Activated T-helper 1 cell treated with anti-CD3 and anti-CD28 coated beads, Interleukin-12 subunit alpha, Interleukin-12 subunit beta, Interleukin-2, Interleukin-4 antibody, amounts not matched to agents 30 ng/mL and 10 ng/mL and 1 ng/mL, durations not matched to agents 14 hours and 24 hours and 36 hours (primary cell): ENCODE measurements around the gene LUZP1. TPM values are rescaled to one million over a fixed set of nuclear protein-coding genes. Genes with fewer than 3 reads are reported as not detected.
"Not testable (repeated sequence)": the region's sequence is repeated elsewhere in the genome, so short reads cannot be mapped to it uniquely, and the experiment has no call there.

Experiments used
- DNase-seq: peaks from one replicate; pipeline ENCODE4 v3.0.0; 2021; ENCODE audit warnings: low spot score
- H3K27ac Mint-ChIP-seq: one replicate; pipeline ENCODE4 v1.8.0; 2021; ENCODE audit warnings: mild to moderate bottlenecking, mixed read lengths
- H3K27me3 Mint-ChIP-seq: one replicate; pipeline ENCODE4 v1.8.0; 2022; ENCODE audit warnings: mild to moderate bottlenecking, moderate library complexity, mixed read lengths; ENCODE audit not compliant: insufficient read depth
- H3K36me3 Mint-ChIP-seq: one replicate; pipeline ENCODE4 v1.8.0; 2021; ENCODE audit warnings: low read depth, mixed read lengths
- H3K4me1 Mint-ChIP-seq: one replicate; pipeline ENCODE4 v1.8.0; 2021; ENCODE audit warnings: low read depth, mixed read lengths
- H3K4me3 Mint-ChIP-seq: one replicate; pipeline ENCODE4 v1.8.0; 2021; ENCODE audit warnings: mild to moderate bottlenecking, moderate library complexity, mixed read lengths
- H3K9me3 Mint-ChIP-seq: one replicate; pipeline ENCODE4 v1.8.0; 2021; ENCODE audit warnings: mixed read lengths
- intact Hi-C: fragments of 100-400 bp; cut with micrococcal nuclease; formaldehyde crosslinking; loops from one replicate; pipeline ENCODE4 v1.15.1; 2024
- total RNA-seq: library from RNA; stranded (reverse); gene quantifications from 2 replicates; pipeline ENCODE4 v1.2.3, GENCODE V29; 2022

LUZP1 gene
- total RNA-seq = 23.3 and 27.7 TPM in 2 replicates

- H3K27ac Mint-ChIP-seq = peak within 1 kb of the TSS; percentile 93
- H3K36me3 Mint-ChIP-seq = peaks cover 8% of the 10 kb centered on the region
- no peaks in the 10 kb centered on the region for H3K9me3 Mint-ChIP-seq
- H3K4me3 Mint-ChIP-seq = peak within 1 kb of the TSS; percentile 99
- peaks cover 25% of the 10 kb centered on the region for H3K4me1 Mint-ChIP-seq
- no peaks in the 10 kb centered on the region for H3K27me3 Mint-ChIP-seq
- intact Hi-C loops = loop anchor here (1.0 kb wide), 5 partner anchors 9 to 175 kb away; no protein-coding TSS in a partner anchor
- DNase-seq = peak; percentile 82
These were observed at the start of gene LUZP1 for GRCh38 chr1:23168445-23169194. Gene LUZP1, minus strand, starts transcription at chr1:23168856.

GRCh38 chr1:23217421-23218115, 48.9 kb upstream of the LUZP1 start, which contains the start of gene HTR1D:
Gene HTR1D, minus strand, starts transcription at chr1:23217502. Its CDS starts 23,283 bp downstream, at chr1:23194219.
- no peak for DNase-seq
- peaks cover 65% of the 10 kb centered on the region for H3K27me3 Mint-ChIP-seq
- H3K4me3 Mint-ChIP-seq = peak within 1 kb of the TSS; percentile 19
- H3K27ac Mint-ChIP-seq = no peak within 1 kb of the TSS
- intact Hi-C loops = loop anchor here (10.0 kb wide), 1 partner anchor 177 kb away; no protein-coding TSS in a partner anchor
- H3K36me3 Mint-ChIP-seq = no peaks in the 10 kb centered on the region
- H3K4me1 Mint-ChIP-seq = no peaks in the 10 kb centered on the region
- no peaks in the 10 kb centered on the region for H3K9me3 Mint-ChIP-seq

DNA sequence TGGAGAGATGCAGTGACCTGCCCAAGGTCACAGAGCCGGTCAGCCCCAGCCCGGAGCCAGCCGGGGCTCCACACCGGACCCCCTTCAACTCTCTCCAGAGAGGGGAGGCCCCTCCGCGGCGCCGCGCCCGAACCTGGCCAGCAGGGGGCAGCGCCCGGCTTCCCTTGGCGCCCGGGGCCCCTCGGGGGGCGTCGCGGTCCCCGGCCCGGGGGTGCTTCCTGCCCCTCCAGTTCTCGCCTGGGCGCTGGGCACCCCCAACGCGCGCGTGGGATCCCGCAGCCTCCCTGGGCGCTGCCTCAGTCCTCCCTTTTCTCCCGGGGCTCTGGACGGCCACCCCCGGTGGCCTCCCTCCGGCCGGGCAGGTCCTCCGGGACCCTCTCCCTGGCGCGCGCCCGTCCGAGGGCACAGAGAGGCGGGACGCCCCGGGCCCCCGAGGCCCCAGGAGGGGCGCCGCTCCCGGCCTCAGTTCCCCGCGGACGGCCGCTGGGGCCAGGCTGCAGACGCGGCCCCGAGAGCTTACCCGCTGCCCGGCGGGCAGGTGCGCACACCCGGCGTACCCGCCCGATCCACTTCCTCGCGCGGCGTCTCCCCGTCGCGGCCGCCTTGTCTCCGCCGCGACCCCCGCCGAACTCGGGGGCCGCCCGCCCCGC, 48.2 kb upstream of the LUZP1 start:
- no peaks in the 10 kb centered on the region for H3K36me3 Mint-ChIP-seq
- H3K27ac Mint-ChIP-seq = no peak overlapping the region
- intact Hi-C loops = loop anchor here (10.0 kb wide), 1 partner anchor 178 kb away; no protein-coding TSS in a partner anchor
- DNase-seq = no peak
- no peak overlapping the region for H3K4me3 Mint-ChIP-seq
- no peaks in the 10 kb centered on the region for H3K9me3 Mint-ChIP-seq
- H3K4me1 Mint-ChIP-seq = no peaks in the 10 kb centered on the region
- H3K27me3 Mint-ChIP-seq = peaks cover 71% of the 10 kb centered on the region

GRCh38 chr1:23215751-23216449, 47.2 kb upstream of the LUZP1 start:
- H3K9me3 Mint-ChIP-seq = no peaks in the 10 kb centered on the region

DNA sequence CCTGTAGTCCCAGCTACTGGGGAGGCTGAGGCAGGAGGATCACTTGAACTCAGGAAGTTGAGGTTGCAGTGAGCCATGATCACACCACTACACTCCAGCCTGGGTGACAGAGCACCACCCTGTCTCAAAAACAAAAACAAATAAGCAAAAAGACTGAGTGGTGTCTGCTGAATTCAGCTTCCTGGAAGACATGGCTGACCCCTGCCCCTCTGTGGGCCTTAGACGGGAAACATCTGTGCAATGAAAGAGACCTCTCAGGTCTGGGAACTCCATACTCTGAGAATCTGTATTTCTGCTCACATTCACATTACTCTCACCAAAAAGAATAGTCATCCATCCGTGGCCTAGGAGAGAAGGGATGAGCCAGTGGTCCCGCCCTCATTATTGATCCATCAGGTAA, 46.6 kb upstream of the LUZP1 start:
- intact Hi-C loops = loop anchor here (10.0 kb wide), 1 partner anchor 180 kb away; no protein-coding TSS in a partner anchor
- no peaks in the 10 kb centered on the region for H3K4me1 Mint-ChIP-seq
- H3K36me3 Mint-ChIP-seq = no peaks in the 10 kb centered on the region
- H3K4me3 Mint-ChIP-seq = no peak overlapping the region
- no peak overlapping the region for H3K27ac Mint-ChIP-seq
- DNase-seq = no peak
- peaks cover 65% of the 10 kb centered on the region for H3K27me3 Mint-ChIP-seq
- H3K9me3 Mint-ChIP-seq = no peaks in the 10 kb centered on the region

More at GRCh38 chr1:23215751-23216449, 47.2 kb upstream of the LUZP1 start:
- Mint-ChIP-seq H3K4me3 (peak overlapping the region; percentile 19), H3K36me3 (no peaks in the 10 kb centered on the region), H3K4me1 (no peaks in the 10 kb centered on the region), H3K27me3 (peaks cover 65% of the 10 kb centered on the region), H3K27ac (no peak overlapping the region)
- intact Hi-C loops = loop anchor here (10.0 kb wide), 1 partner anchor 179 kb away; no protein-coding TSS in a partner anchor
- no peak for DNase-seq

DNA sequence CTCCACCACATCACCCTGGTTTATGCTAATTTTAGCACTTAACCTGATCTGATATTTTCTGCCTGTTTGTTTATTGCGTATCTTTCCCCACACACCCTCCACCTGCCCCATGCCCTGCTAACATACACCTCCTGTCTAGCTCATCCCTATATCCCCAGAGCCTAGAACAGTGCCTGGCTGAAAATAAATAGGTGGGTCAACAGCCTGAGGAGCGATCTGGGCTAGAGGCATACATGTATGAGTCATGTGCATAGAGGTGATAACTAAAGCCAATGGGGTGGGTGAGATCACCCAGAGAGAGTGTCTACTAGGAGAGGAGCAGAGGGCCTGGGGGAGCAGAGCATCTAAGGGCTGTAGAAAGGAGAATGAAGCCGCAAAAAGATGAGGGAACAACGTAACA, 46.0 kb upstream of the LUZP1 start:
- H3K27ac Mint-ChIP-seq = no peak overlapping the region
- no peaks in the 10 kb centered on the region for H3K9me3 Mint-ChIP-seq
- H3K27me3 Mint-ChIP-seq = peaks cover 64% of the 10 kb centered on the region
- DNase-seq = no peak
- intact Hi-C loops = loop anchor here (10.0 kb wide), 1 partner anchor 180 kb away; no protein-coding TSS in a partner anchor
- H3K4me3 Mint-ChIP-seq = no peak overlapping the region
- H3K36me3 Mint-ChIP-seq = no peaks in the 10 kb centered on the region
- H3K4me1 Mint-ChIP-seq = no peaks in the 10 kb centered on the region

- H3K36me3 Mint-ChIP-seq = no peaks in the 10 kb centered on the region
- no peak for DNase-seq
- H3K27ac Mint-ChIP-seq = no peak overlapping the region
- H3K9me3 Mint-ChIP-seq = no peaks in the 10 kb centered on the region
- H3K4me3 Mint-ChIP-seq = no peak overlapping the region
- intact Hi-C loops = loop anchor here (10.0 kb wide), 1 partner anchor 183 kb away; no protein-coding TSS in a partner anchor
- H3K4me1 Mint-ChIP-seq = no peaks in the 10 kb centered on the region
- H3K27me3 Mint-ChIP-seq = peaks cover 43% of the 10 kb centered on the region
These were observed 43.3 kb upstream of the LUZP1 start for GRCh38 chr1:23211955-23212354.

DNA sequence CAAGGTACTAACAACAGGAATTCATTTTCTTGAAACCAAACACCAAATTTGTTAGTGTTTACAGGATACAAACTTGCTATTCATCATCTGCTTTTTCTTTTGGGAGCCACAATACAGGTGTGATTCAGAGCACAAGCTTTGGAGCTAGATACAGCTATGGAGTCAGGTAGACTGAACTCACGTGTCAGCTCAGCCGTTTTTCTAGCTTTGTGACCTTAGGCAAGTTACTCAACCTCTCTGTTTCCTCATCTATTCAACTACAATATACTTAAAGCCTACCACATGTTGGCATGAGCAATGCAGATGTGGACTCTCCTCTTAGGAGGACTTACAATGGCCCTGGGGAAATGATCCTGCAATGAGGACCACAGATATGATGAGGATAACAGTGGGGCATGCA, 42.3 kb upstream of the LUZP1 start:
- no peaks in the 10 kb centered on the region for H3K4me1 Mint-ChIP-seq
- no peaks in the 10 kb centered on the region for H3K36me3 Mint-ChIP-seq
- H3K27ac Mint-ChIP-seq = no peak overlapping the region
- peaks cover 37% of the 10 kb centered on the region for H3K27me3 Mint-ChIP-seq
- DNase-seq = no peak
- no peak overlapping the region for H3K4me3 Mint-ChIP-seq
- intact Hi-C loops = loop anchor here (10.0 kb wide), 1 partner anchor 184 kb away; no protein-coding TSS in a partner anchor
- H3K9me3 Mint-ChIP-seq = no peaks in the 10 kb centered on the region

DNA sequence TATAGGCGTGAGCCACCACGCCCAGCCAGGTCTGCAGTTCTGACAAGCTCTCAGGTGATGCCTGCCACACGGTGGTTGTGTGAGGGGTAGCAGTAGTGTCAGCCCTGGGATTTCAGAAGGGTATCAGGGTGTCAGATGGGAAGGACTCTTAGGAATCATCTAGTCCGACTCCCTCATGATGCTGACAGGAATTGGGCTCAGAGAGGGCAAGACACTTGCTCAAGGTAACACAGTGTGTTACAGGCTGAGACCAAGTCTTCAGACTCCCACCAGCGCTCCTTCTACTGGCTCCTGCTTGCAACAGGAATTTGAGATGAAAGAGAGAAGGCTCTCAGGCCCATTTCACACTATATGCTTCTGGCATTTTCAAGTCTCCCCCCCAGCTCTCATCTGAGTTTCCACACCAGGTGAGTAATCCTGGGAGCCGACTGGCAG, 41.7 kb upstream of the LUZP1 start:
- Mint-ChIP-seq H3K27ac (no peak overlapping the region), H3K4me1 (no peaks in the 10 kb centered on the region), H3K9me3 (no peaks in the 10 kb centered on the region), H3K36me3 (no peaks in the 10 kb centered on the region), H3K27me3 (peaks cover 33% of the 10 kb centered on the region), H3K4me3 (no peak overlapping the region)
- DNase-seq = no peak
- intact Hi-C loops = loop anchor here (10.0 kb wide), 1 partner anchor 184 kb away; no protein-coding TSS in a partner anchor

GRCh38 chr1:23209770-23210169, 41.1 kb upstream of the LUZP1 start:
- Mint-ChIP-seq H3K9me3 (no peaks in the 10 kb centered on the region), H3K27ac (no peak overlapping the region), H3K27me3 (peaks cover 27% of the 10 kb centered on the region), H3K4me3 (no peak overlapping the region), H3K4me1 (no peaks in the 10 kb centered on the region), H3K36me3 (no peaks in the 10 kb centered on the region)
- no peak for DNase-seq
- intact Hi-C loops = loop anchor here (10.0 kb wide), 1 partner anchor 185 kb away; no protein-coding TSS in a partner anchor

DNA sequence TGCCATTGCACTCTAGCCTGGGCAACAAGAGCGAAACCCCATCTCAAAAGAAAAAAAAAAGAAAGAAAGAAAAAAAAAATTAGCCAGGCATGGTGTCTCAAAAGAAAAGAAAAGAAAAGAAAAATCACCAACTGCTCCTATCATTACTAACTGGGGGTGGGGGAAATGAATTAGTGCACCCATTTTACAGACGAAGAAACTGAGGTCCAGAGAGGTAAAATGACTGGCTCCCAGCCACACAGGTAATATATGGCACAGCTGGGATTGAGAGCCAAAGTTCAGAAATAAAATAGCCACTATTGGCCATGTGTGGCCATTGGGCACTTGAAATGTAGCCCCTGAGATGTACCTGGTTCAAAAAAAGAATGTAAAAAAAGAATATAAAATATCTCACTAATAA, 39.9 kb upstream of the LUZP1 start:
- H3K27ac Mint-ChIP-seq = no peak overlapping the region
- no peaks in the 10 kb centered on the region for H3K4me1 Mint-ChIP-seq
- H3K27me3 Mint-ChIP-seq = peaks cover 20% of the 10 kb centered on the region
- H3K4me3 Mint-ChIP-seq = no peak overlapping the region
- intact Hi-C loops = no loop called here
- no peaks in the 10 kb centered on the region for H3K36me3 Mint-ChIP-seq
- H3K9me3 Mint-ChIP-seq = no peaks in the 10 kb centered on the region
- no peak for DNase-seq

- DNase-seq, H3K9me3 Mint-ChIP-seq: not testable (repeated sequence)
- H3K27me3 Mint-ChIP-seq = peaks cover 17% of the 10 kb centered on the region
These were observed 39.1 kb upstream of the LUZP1 start for GRCh38 chr1:23207733-23208132.

More at GRCh38 chr1:23207733-23208132, 39.1 kb upstream of the LUZP1 start:
- H3K4me3 Mint-ChIP-seq, H3K27ac Mint-ChIP-seq, intact Hi-C loops, H3K36me3 Mint-ChIP-seq, H3K4me1 Mint-ChIP-seq: not testable (repeated sequence)
